DLD1 (cell line): ENCODE measurements around the gene NEUROD2.

Experiments used
- in situ Hi-C: cut with HindIII; loops from 2 replicates; pipeline ENCODE4 v1.10.0; 2017; ENCODE audit warnings: low sequenced_read_pairs

Gene NEUROD2

GRCh38 chr17:39618956-39619785 is 11.5 kb upstream of the NEUROD2 start:
- in situ Hi-C loops, result loop anchor here (10.0 kb wide), 1 partner anchor 56 kb away; no protein-coding TSS in a partner anchor

GRCh38 chr17:39618246-39618913 is 10.7 kb upstream of the NEUROD2 start:
- in situ Hi-C loops, result loop anchor here (10.0 kb wide), 1 partner anchor 56 kb away; no protein-coding TSS in a partner anchor

- in situ Hi-C loops, result loop anchor here (10.0 kb wide), 1 partner anchor 57 kb away; no protein-coding TSS in a partner anchor
Observed at GRCh38 chr17:39617446-39618245, 9.9 kb upstream of the NEUROD2 start.

GRCh38 chr17:39617100-39617445 is 9.4 kb upstream of the NEUROD2 start:
- in situ Hi-C loops, result loop anchor here (10.0 kb wide), 1 partner anchor 58 kb away; no protein-coding TSS in a partner anchor

GRCh38 chr17:39615434-39615833 is 7.7 kb upstream of the NEUROD2 start:
- in situ Hi-C loops, result loop anchor here (10.0 kb wide), 1 partner anchor 59 kb away; no protein-coding TSS in a partner anchor

- in situ Hi-C loops, result loop anchor here (10.0 kb wide), 1 partner anchor 60 kb away; no protein-coding TSS in a partner anchor
Observed at GRCh38 chr17:39614545-39615157, 6.9 kb upstream of the NEUROD2 start.

- in situ Hi-C loops, result loop anchor here (10.0 kb wide), 1 partner anchor 62 kb away; no protein-coding TSS in a partner anchor
Observed at GRCh38 chr17:39612935-39613464, 5.3 kb upstream of the NEUROD2 start.

GRCh38 chr17:39612291-39612894 is 4.7 kb upstream of the NEUROD2 start:
- in situ Hi-C loops, result loop anchor here (10.0 kb wide), 1 partner anchor 62 kb away; no protein-coding TSS in a partner anchor

- in situ Hi-C loops, result loop anchor here (10.0 kb wide), 1 partner anchor 63 kb away; no protein-coding TSS in a partner anchor
Observed at GRCh38 chr17:39611401-39612112, 3.8 kb upstream of the NEUROD2 start.

- in situ Hi-C loops, result loop anchor here (10.0 kb wide), 1 partner anchor 65 kb away; no protein-coding TSS in a partner anchor
Observed at GRCh38 chr17:39609416-39610025, 1.8 kb upstream of the NEUROD2 start.

GRCh38 chr17:39608142-39608981 is 642 bp upstream of the NEUROD2 start:
- in situ Hi-C loops, result no loop called here

- in situ Hi-C loops, result no loop called here
Observed at GRCh38 chr17:39607057-39607850, 466 bp downstream of the NEUROD2 start.

- in situ Hi-C loops, result no loop called here
Observed at GRCh38 chr17:39606434-39607056, 1.2 kb downstream of the NEUROD2 start.

- in situ Hi-C loops, result no loop called here
Observed at GRCh38 chr17:39605492-39606433, 2.0 kb downstream of the NEUROD2 start.

GRCh38 chr17:39604911-39605491 is 2.7 kb downstream of the NEUROD2 start:
- in situ Hi-C loops, result no loop called here
